NCI-H774 (cell line): Measurements from ENCODE around the gene RBSN.

Experiments
- DNase-seq: peaks from one replicate; lab custom pipeline; 2025; lab: John Stamatoyannopoulos, UW

Gene RBSN

DNA sequence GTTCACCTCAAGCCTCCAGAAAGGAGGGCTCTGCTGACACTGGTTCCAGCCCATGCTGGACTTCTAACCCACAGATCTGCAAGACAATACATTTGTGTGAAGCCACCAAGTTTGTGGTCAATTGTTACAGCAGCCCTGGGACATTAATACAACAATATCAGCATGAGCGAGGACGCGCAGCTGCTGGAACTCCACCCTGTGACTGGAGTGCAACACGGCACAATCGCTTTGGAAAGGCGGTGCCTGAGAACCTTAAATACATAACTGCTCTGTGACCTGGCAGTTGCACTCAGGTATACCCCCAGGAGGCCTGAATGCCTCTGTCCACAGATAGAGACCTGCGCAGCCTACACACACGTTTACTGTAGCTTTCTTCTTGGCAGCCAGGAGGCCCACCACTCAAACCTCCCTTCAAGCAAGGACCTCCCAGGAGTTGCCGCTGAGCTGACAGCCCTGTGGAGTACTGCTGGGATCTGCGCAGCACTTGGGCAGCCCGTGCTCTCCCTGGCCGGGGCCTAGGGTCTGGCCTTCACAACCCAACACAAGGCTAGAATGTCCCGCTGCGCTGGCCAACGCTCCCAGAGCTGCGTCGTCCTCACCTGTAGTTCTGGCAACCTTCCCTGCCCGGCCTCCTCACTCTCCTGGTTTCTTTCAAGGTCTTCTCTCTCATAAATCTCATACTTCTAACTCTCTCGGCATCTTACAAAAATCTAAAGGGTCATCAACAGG, 42.1 kb downstream of the RBSN start:
- no peak for DNase-seq

GRCh38 chr3:15055019-15055557, 43.9 kb downstream of the RBSN start:
- DNase-seq = no peak

GRCh38 chr3:15053541-15053940, 45.4 kb downstream of the RBSN start:
- DNase-seq = no peak

GRCh38 chr3:15052335-15053242, 46.4 kb downstream of the RBSN start:
- no peak for DNase-seq

GRCh38 chr3:15051531-15051930, 47.4 kb downstream of the RBSN start:
- DNase-seq = no peak

GRCh38 chr3:15050405-15051092, 48.4 kb downstream of the RBSN start:
- no peak for DNase-seq

- DNase-seq = no peak
These were observed 49.4 kb downstream of the RBSN start for GRCh38 chr3:15049584-15049983.

GRCh38 chr3:15045667-15046066, 53.3 kb downstream of the RBSN start:
- DNase-seq = no peak

GRCh38 chr3:15044326-15044725, 54.6 kb downstream of the RBSN start:
- DNase-seq = no peak

DNA sequence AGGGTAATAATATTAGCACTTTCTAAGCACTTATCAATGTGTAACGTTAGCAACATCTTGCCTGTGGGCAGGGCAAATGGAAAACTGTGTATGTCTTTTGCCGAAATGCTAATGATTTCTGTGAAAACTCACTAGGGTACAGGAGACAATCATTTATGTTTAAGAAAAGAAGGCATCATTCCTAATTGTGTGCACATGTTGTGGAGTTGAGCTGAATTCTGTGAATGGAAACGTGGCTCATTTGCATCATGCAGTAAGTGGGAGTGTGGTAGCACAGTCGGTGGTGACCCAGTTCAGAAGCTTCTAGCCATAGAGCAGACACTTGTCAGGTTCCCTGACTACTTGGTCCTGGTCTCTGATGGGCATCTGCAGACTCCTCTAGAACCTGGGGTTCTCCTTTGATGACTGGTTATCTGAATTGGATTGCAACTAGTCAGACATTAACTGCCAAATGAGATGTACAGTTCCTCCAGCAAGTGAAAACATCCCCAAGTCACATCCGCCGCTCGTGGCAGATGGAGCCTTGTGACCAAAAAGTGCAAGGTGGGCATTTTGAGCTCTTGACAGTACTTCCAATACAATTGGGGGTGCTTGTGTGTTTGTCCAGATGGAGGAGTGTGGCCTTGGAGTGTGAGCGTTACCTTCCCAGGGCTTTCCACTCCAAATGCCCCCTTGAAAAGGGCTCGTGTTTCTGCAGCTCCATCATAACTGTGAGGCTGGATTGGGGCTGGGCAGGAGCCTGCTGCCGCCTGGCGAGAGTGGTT, 55.4 kb downstream of the RBSN start:
- no peak for DNase-seq

GRCh38 chr3:15042936-15043335, 56.0 kb downstream of the RBSN start:
- no peak for DNase-seq

GRCh38 chr3:15041950-15042349, 57.0 kb downstream of the RBSN start:
- no peak for DNase-seq

DNA sequence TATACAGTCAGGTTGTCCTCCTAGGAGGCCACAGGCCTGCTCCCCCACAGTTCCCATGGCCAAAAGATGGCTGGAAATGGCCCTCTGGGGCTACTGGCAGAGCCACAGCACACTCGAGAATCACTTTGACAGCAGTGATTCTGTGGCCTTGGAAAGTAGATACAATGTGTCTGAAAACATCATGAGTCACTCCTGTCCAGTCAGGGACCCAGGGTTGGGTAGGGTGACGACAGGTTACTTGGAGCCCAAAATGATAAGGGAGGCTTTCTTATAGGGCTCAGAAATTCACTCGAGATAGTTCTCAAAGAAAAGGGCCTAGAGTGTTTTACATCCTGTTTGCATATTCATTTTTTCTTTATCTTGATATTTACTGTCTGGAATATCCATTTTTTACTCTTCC, 58.1 kb downstream of the RBSN start:
- DNase-seq = no peak

DNA sequence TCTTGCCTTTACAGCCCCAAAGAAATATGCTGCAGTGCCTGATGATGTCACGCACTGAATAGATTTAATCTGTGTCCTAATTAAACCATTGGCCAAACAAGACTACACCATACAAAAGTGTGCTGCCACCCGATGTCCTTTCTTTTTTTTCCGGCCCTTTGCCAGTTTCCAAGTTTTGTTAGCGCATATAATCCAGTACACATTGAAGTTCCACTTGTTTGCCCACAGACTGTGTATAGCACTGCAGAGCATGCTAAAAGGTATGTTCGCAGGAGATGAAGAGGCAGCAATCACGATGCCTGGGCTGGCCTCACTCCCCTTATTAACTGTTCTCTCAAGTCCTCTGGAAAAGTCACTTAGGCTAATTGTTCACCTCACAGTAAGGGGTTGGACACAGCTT, 60.6 kb downstream of the RBSN start:
- DNase-seq = no peak

DNA sequence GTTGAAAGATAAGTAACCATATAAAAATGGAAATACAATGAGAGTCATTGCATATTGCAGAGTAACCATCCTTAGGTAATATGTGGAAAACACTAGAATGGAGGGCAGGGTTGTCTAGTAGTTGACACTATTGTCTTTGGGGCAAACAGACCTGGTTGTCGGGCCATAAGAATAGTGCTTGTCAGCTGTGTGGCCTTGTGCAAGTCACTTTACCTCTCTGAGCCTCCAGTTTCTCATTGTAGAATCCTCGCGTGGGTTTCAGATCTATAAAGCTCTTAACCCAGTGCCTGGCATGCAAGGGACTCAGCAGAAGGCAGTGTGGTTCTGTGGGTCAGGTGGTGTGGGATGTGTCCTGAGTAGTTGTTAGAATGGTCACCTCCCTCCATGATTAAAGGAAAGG, 65.8 kb downstream of the RBSN start:
- no peak for DNase-seq

- DNase-seq = no peak
These were observed 66.3 kb downstream of the RBSN start for GRCh38 chr3:15032650-15033049.

GRCh38 chr3:15029625-15030024, 69.3 kb downstream of the RBSN start:
- no peak for DNase-seq

GRCh38 chr3:15023719-15024118, 75.2 kb downstream of the RBSN start:
- no peak for DNase-seq

GRCh38 chr3:15023249-15023648, 75.7 kb downstream of the RBSN start:
- no peak for DNase-seq
